OCI-LY7 (cell line): ENCODE data around the gene AGER. TPM values are rescaled to one million over a fixed set of nuclear protein-coding genes. Genes with fewer than 3 reads are reported as not detected.

Experiments used
- BruUV-seq: library from RNA; stranded (reverse); fragments of 400-500 nt; replicated peaks from 2 replicates; lab custom pipeline; 2021; lab: Mats Ljungman, UMichigan
- CTCF ChIA-PET: fragments of 300-600 bp; sonication (Branson Sonifier 250); formaldehyde crosslinking; loops from one replicate; lab custom pipeline; 2022; ENCODE audit warnings: antibody characterized with exemption; ENCODE audit not compliant: unreplicated experiment; lab: Charles Lee
- POLR2A ChIA-PET: fragments of 300-600 bp; sonication (Branson Sonifier 250); formaldehyde crosslinking; loops from one replicate; lab custom pipeline; 2022; ENCODE audit warnings: antibody characterized with exemption; lab: Charles Lee
- DNase-seq: peaks from one replicate; pipeline ENCODE4 v3.0.0-alpha.2; 2015; ENCODE audit warnings: low spot score
- H2AFZ ChIP-seq: fragments of 200-600 bp; sonication (generic), shearing (Covaris generic); 2 replicates; pipeline ENCODE4 v1.6.1; 2014; ENCODE audit warnings: mild to moderate bottlenecking, antibody characterized with exemption, low read length, moderate library complexity
- H3K27ac ChIP-seq: fragments of 200-600 bp; sonication (generic); 2 replicates; pipeline ENCODE4 v1.5.1; 2014; ENCODE audit warnings: mixed run types, low read depth, mild to moderate bottlenecking, moderate library complexity, low read length, inconsistent platforms; ENCODE audit not compliant: poor library complexity, severe bottlenecking
- H3K36me3 ChIP-seq: fragments of 200-600 bp; sonication (generic); 2 replicates; pipeline ENCODE4 v1.6.1; 2014; ENCODE audit warnings: mild to moderate bottlenecking, antibody characterized with exemption, low read length, moderate library complexity, mixed read lengths; ENCODE audit not compliant: insufficient read depth
- H3K4me1 ChIP-seq: fragments of 200-600 bp; sonication (generic); 2 replicates; pipeline ENCODE4 v1.5.1; 2014; ENCODE audit warnings: mild to moderate bottlenecking, low read length; ENCODE audit not compliant: insufficient read depth, poor library complexity, severe bottlenecking
- H3K4me2 ChIP-seq: fragments of 200-600 bp; sonication (generic); 2 replicates; pipeline ENCODE4 v1.6.1; 2014; ENCODE audit warnings: mild to moderate bottlenecking, low read length
- H3K4me3 ChIP-seq: fragments of 200-600 bp; sonication (generic); 2 replicates; pipeline ENCODE4 v1.5.1; 2014; ENCODE audit warnings: mild to moderate bottlenecking, low read depth, low read length; ENCODE audit not compliant: poor library complexity, severe bottlenecking
- H3K79me2 ChIP-seq: fragments of 200-600 bp; sonication (generic); 2 replicates; pipeline ENCODE4 v1.6.1; 2016; ENCODE audit warnings: low read depth, mild to moderate bottlenecking, low read length, moderate library complexity, mixed read lengths; ENCODE audit not compliant: insufficient read depth
- H3K9me2 ChIP-seq: fragments of 200-600 bp; sonication (generic); 2 replicates; pipeline ENCODE4 v1.6.1; 2016; ENCODE audit warnings: mild to moderate bottlenecking, low read length, mixed read lengths; ENCODE audit not compliant: insufficient read depth
- H3K9me3 ChIP-seq: fragments of 200-600 bp; sonication (generic); 2 replicates; pipeline ENCODE4 v1.6.1; 2014; ENCODE audit warnings: mild to moderate bottlenecking, mixed run types, low read length, mixed read lengths
- H4K20me1 ChIP-seq: fragments of 200-600 bp; sonication (generic); 2 replicates; pipeline ENCODE4 v1.6.1; 2014; ENCODE audit warnings: mild to moderate bottlenecking, antibody characterized with exemption, low read length, moderate library complexity, mixed read lengths; ENCODE audit not compliant: insufficient read depth
- EZH2phosphoT487 ChIP-seq: fragments of 200-600 bp; sonication (generic); IDR thresholded peaks from 2 replicates; pipeline ENCODE4 v1.6.1; 2018; ENCODE audit warnings: low read depth, borderline replicate concordance, mild to moderate bottlenecking, mixed run types, antibody characterized with exemption, low read length, moderate library complexity, mixed read lengths
- intact Hi-C: fragments of 100-400 bp; cut with micrococcal nuclease; formaldehyde crosslinking; loops from one replicate; pipeline ENCODE4 v1.10.0; 2022; ENCODE audit not compliant: unreplicated experiment
- microRNA-seq: library from miRNA; unstranded; fragments of <30 nt; microRNA quantifications from one replicate; pipeline ENCODE4 v1.2.0, GENCODE V29; 2022; ENCODE audit warnings: borderline replicate concordance
- small RNA-seq: library from RNA; depleted of rRNA; stranded (forward); fragments of <200 nt; gene quantifications from one replicate; pipeline ENCODE3, GENCODE V24; 2014
- total RNA-seq, 2 experiments: library from RNA; depleted of rRNA in 1 of 2; stranded (reverse); fragments of >200 nt in 1 of 2; shearing (Covaris generic) in 1 of 2; gene quantifications; 2 replicates each; pipeline ENCODE4 v1.2.3, GENCODE V29; 2014 to 2022
- TF ChIP-seq, protein P1 (sequence below): fragments of 200-600 bp; sonication (generic); conservative IDR thresholded peaks from 2 replicates; pipeline ENCODE4 v1.5.1; 2014; ENCODE audit warnings: mild to moderate bottlenecking, antibody characterized with exemption, low read length, moderate library complexity, mixed read lengths

The AGER gene
- total RNA-seq, 2 experiments from 2014 or later = 6.7 to 26.9 TPM

DNA sequence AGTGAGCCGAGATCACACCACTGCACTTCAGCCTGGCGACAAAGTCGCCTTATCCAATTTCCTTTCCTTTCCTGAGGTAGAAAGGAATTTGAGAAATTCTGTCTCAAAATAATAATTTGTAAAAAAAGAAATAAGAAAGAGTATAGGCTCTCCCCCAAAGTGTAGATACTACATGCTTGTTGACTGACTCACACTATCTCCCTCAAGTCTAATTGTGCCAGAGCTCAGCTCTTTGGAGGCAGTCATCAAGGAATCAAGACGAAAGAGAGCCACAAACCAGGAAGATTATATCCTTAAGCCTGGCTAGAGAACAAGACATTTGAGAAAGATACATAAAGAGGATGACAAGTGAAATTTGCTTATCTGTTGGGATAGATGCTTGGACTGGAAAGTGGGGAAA, 50.3 kb downstream of the AGER start:
- H3K9me2 ChIP-seq = no peaks in the 10 kb centered on the region
- no peaks in the 10 kb centered on the region for H3K36me3 ChIP-seq
- no peak overlapping the region for H2AFZ ChIP-seq
- BruUV-seq = no TSS peak
- ChIA-PET POLR2A (no interaction called here), CTCF (no interaction called here)
- H3K27ac ChIP-seq = no peak overlapping the region
- H3K4me2 ChIP-seq = no peak overlapping the region
- TF ChIP-seq, protein P1, sequence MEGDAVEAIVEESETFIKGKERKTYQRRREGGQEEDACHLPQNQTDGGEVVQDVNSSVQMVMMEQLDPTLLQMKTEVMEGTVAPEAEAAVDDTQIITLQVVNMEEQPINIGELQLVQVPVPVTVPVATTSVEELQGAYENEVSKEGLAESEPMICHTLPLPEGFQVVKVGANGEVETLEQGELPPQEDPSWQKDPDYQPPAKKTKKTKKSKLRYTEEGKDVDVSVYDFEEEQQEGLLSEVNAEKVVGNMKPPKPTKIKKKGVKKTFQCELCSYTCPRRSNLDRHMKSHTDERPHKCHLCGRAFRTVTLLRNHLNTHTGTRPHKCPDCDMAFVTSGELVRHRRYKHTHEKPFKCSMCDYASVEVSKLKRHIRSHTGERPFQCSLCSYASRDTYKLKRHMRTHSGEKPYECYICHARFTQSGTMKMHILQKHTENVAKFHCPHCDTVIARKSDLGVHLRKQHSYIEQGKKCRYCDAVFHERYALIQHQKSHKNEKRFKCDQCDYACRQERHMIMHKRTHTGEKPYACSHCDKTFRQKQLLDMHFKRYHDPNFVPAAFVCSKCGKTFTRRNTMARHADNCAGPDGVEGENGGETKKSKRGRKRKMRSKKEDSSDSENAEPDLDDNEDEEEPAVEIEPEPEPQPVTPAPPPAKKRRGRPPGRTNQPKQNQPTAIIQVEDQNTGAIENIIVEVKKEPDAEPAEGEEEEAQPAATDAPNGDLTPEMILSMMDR = no peak
- TF ChIP-seq EZH2phosphoT487 = no peak
- H4K20me1 ChIP-seq = no peaks in the 10 kb centered on the region
- no peak for DNase-seq
- H3K79me2 ChIP-seq = peaks cover 11% of the 10 kb centered on the region; the same call in 1 of the 2 replicates
- intact Hi-C loops = no loop called here
- no peak overlapping the region for H3K4me3 ChIP-seq
- H3K4me1 ChIP-seq = peaks cover 14% of the 10 kb centered on the region
- H3K9me3 ChIP-seq = no peaks in the 10 kb centered on the region

DNA sequence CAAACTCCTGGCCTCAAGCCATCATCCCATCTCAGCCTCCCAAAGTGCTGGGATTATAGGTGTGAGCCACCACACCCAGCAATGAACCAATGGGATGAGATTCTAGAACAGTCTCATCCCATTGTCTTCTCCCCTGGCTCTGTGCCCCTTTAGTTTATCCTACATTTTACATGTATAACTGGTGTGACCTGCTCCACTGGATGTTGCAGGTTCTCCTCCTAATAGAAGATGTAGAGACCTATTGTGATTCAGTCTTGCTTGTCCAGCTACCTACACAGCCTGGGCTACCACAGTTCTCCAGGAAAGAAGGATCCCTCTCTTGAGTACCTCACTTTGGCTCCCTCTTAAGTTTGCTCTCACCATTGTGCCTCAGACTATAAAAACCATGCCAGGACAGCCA, 51.9 kb downstream of the AGER start:
- Histone ChIP-seq H3K27ac (no peak overlapping the region), H3K9me2 (no peaks in the 10 kb centered on the region), H3K4me2 (no peak overlapping the region), H3K4me3 (no peak overlapping the region), H3K79me2 (peaks cover 22% of the 10 kb centered on the region; the same call in 1 of the 2 replicates), H4K20me1 (no peaks in the 10 kb centered on the region), H3K9me3 (no peaks in the 10 kb centered on the region), H3K36me3 (no peaks in the 10 kb centered on the region), H3K4me1 (peaks cover 23% of the 10 kb centered on the region), H2AFZ (no peak overlapping the region)
- POLR2A ChIA-PET = no interaction called here
- CTCF ChIA-PET = no interaction called here
- BruUV-seq = no TSS peak
- intact Hi-C loops = no loop called here
- TF ChIP-seq, protein P1 = no peak
- TF ChIP-seq EZH2phosphoT487 = no peak
- DNase-seq = no peak

- DNase-seq = no peak
- Histone ChIP-seq H3K9me2 (no peaks in the 10 kb centered on the region), H3K36me3 (peaks cover 4% of the 10 kb centered on the region; the same call in 1 of the 2 replicates), H3K4me3 (no peak overlapping the region), H3K9me3 (no peaks in the 10 kb centered on the region), H3K79me2 (peaks cover 28% of the 10 kb centered on the region; the same call in 1 of the 2 replicates), H4K20me1 (no peaks in the 10 kb centered on the region), H3K4me1 (peaks cover 29% of the 10 kb centered on the region), H2AFZ (no peak overlapping the region), H3K4me2 (no peak overlapping the region), H3K27ac (no peak overlapping the region)
- TF ChIP-seq, protein P1 = no peak
- TF ChIP-seq EZH2phosphoT487 = no peak
- ChIA-PET POLR2A (no interaction called here), CTCF (no interaction called here)
- no TSS peak for BruUV-seq
- intact Hi-C loops = no loop called here
Measured at GRCh38 chr6:32131439-32131948, 52.6 kb downstream of the AGER start.

Small RNAs within 50 kb of the gene (microRNA-seq; reads per million reads assigned to microRNA genes)
- gene MIR6721 (2.3 reads per million), gene MIR6833 (not detected)

Small RNAs within 50 kb of the gene (small RNA-seq; reads per million reads assigned to genes)
- not detected for gene AL662884.1
- not detected for gene MIR6833

Other genes starting within 250 kb of the AGER start
- 1.1 TPM in 1 of 2 replicates, not detected in the other for gene CFB, start 238.2 kb downstream of the AGER start, total RNA-seq (2014; rRNA removed; shearing (Covaris generic))
- gene CFB, start 238.2 kb downstream of the AGER start, total RNA-seq (2022) = 1.2 and 2.4 TPM in 2 replicates
- 94.8 and 134 TPM in 2 replicates for gene NELFE, start 225.3 kb downstream of the AGER start, total RNA-seq (2014; rRNA removed; shearing (Covaris generic))
- 76.1 and 77.8 TPM in 2 replicates for gene NELFE, start 225.3 kb downstream of the AGER start, total RNA-seq (2022)
- 45.8 and 62.2 TPM in 2 replicates for gene SKIC2, start 225.1 kb downstream of the AGER start, total RNA-seq (2014; rRNA removed; shearing (Covaris generic))
- gene SKIC2, start 225.1 kb downstream of the AGER start, total RNA-seq (2022) = 69.8 and 77.5 TPM in 2 replicates
- 34.9 and 36.5 TPM in 2 replicates for gene DXO, start 212.1 kb downstream of the AGER start, total RNA-seq (2014; rRNA removed; shearing (Covaris generic))
- gene DXO, start 212.1 kb downstream of the AGER start, total RNA-seq (2022) = 17.5 and 28.0 TPM in 2 replicates
- 2.2 and 2.9 TPM in 2 replicates for gene C4A, start 202.2 kb downstream of the AGER start, total RNA-seq (2014; rRNA removed; shearing (Covaris generic))
- 4.8 and 6.6 TPM in 2 replicates for gene C4A, start 202.2 kb downstream of the AGER start, total RNA-seq (2022)
- gene C4B, start 169.5 kb downstream of the AGER start, total RNA-seq (2014; rRNA removed; shearing (Covaris generic)) = 2.5 and 2.9 TPM in 2 replicates
- gene C4B, start 169.5 kb downstream of the AGER start, total RNA-seq (2022) = 3.7 and 4.2 TPM in 2 replicates
- not detected in 2 replicates for gene CYP21A2, start 145.8 kb downstream of the AGER start, total RNA-seq (2014; rRNA removed; shearing (Covaris generic))
- gene CYP21A2, start 145.8 kb downstream of the AGER start, total RNA-seq (2022) = not detected in 2 replicates
- 1.7 and 7.1 TPM in 2 replicates for gene TNXB, start 74.9 kb downstream of the AGER start, total RNA-seq (2014; rRNA removed; shearing (Covaris generic))
- gene TNXB, start 74.9 kb downstream of the AGER start, total RNA-seq (2022) = 9.2 and 10.5 TPM in 2 replicates
- 44.8 and 57.7 TPM in 2 replicates for gene ATF6B, start 56.0 kb downstream of the AGER start, total RNA-seq (2014; rRNA removed; shearing (Covaris generic))
- 122 and 125 TPM in 2 replicates for gene ATF6B, start 56.0 kb downstream of the AGER start, total RNA-seq (2022)
- gene FKBPL, start 54.0 kb downstream of the AGER start, total RNA-seq (2014; rRNA removed; shearing (Covaris generic)) = 10.1 and 11.6 TPM in 2 replicates
- gene FKBPL, start 54.0 kb downstream of the AGER start, total RNA-seq (2022) = 8.2 and 8.4 TPM in 2 replicates
- gene PRRT1, start 32.3 kb downstream of the AGER start, total RNA-seq (2014; rRNA removed; shearing (Covaris generic)) = 0.13 and 0.47 TPM in 2 replicates
- 2.4 and 3.5 TPM in 2 replicates for gene PRRT1, start 32.3 kb downstream of the AGER start, total RNA-seq (2022)
- gene PPT2, start 30.1 kb downstream of the AGER start, total RNA-seq (2014; rRNA removed; shearing (Covaris generic)) = 111 and 130 TPM in 2 replicates
- gene PPT2, start 30.1 kb downstream of the AGER start, total RNA-seq (2022) = 34.1 and 39.0 TPM in 2 replicates
- 7.4 and 11.4 TPM in 2 replicates for gene EGFL8, start 19.7 kb downstream of the AGER start, total RNA-seq (2014; rRNA removed; shearing (Covaris generic))
- gene EGFL8, start 19.7 kb downstream of the AGER start, total RNA-seq (2022) = 21.6 and 23.0 TPM in 2 replicates
- 18.0 and 24.5 TPM in 2 replicates for gene AGPAT1, start 8.2 kb downstream of the AGER start, total RNA-seq (2014; rRNA removed; shearing (Covaris generic))
- gene AGPAT1, start 8.2 kb downstream of the AGER start, total RNA-seq (2022) = 28.1 and 30.1 TPM in 2 replicates
- gene RNF5, start 5.8 kb downstream of the AGER start, total RNA-seq (2014; rRNA removed; shearing (Covaris generic)) = 51.3 and 59.9 TPM in 2 replicates
- gene RNF5, start 5.8 kb downstream of the AGER start, total RNA-seq (2022) = 50.6 and 56.1 TPM in 2 replicates
- gene PBX2, start 5.9 kb upstream of the AGER start, total RNA-seq (2014; rRNA removed; shearing (Covaris generic)) = 23.1 and 23.7 TPM in 2 replicates
- gene PBX2, start 5.9 kb upstream of the AGER start, total RNA-seq (2022) = 77.3 and 80.5 TPM in 2 replicates
- gene GPSM3, start 8.4 kb upstream of the AGER start, total RNA-seq (2014; rRNA removed; shearing (Covaris generic)) = 94.4 and 101 TPM in 2 replicates
- 99.9 and 100 TPM in 2 replicates for gene GPSM3, start 8.4 kb upstream of the AGER start, total RNA-seq (2022)
- gene NOTCH4, start 39.8 kb upstream of the AGER start, total RNA-seq (2014; rRNA removed; shearing (Covaris generic)) = 0.93 and 1.4 TPM in 2 replicates
- 2.1 and 2.4 TPM in 2 replicates for gene NOTCH4, start 39.8 kb upstream of the AGER start, total RNA-seq (2022)
- not detected in 2 replicates for gene TSBP1, start 187.7 kb upstream of the AGER start, total RNA-seq (2014; rRNA removed; shearing (Covaris generic))
- not detected in 2 replicates for gene TSBP1, start 187.7 kb upstream of the AGER start, total RNA-seq (2022)
- 2.9 and 3.1 TPM in 2 replicates for gene BTNL2, start 222.9 kb upstream of the AGER start, total RNA-seq (2014; rRNA removed; shearing (Covaris generic))
- 4.9 and 5.1 TPM in 2 replicates for gene BTNL2, start 222.9 kb upstream of the AGER start, total RNA-seq (2022)